Muscle layer of colon (tissue), 2 donors: ENCODE data around the gene SNRPA1.
A peak's percentile ranks its signal among the peaks of the same experiment; 100 is the strongest.
"Not testable (repeated sequence)": the region's sequence is repeated elsewhere in the genome, so short reads cannot be mapped to it uniquely, and the experiment has no call there.

Experiments
- H3K27ac ChIP-seq: one replicate; pipeline ENCODE4 v1.7.0; 2013; ENCODE audit warnings: low read depth, mild to moderate bottlenecking, low read length, moderate library complexity
- H3K27me3 ChIP-seq, 2 donors: one replicate each; pipeline ENCODE4 v1.7.0; 2013; ENCODE audit warnings: low read length in 2 of 2, mild to moderate bottlenecking in 2 of 2; ENCODE audit not compliant: insufficient read depth in 2 of 2, control insufficient read depth in 1 of 2
- H3K36me3 ChIP-seq: one replicate; pipeline ENCODE4 v1.7.0; 2013; ENCODE audit warnings: mild to moderate bottlenecking, low read length; ENCODE audit not compliant: insufficient read depth
- H3K4me1 ChIP-seq: one replicate; pipeline ENCODE4 v1.7.0; 2013; ENCODE audit warnings: mild to moderate bottlenecking, low read length; ENCODE audit not compliant: insufficient read depth
- H3K4me3 ChIP-seq, 2 donors: one replicate each; pipeline ENCODE4 v1.7.0; 2013; ENCODE audit warnings: low read length in 2 of 2, low read depth in 1 of 2, mild to moderate bottlenecking in 1 of 2, moderate library complexity in 1 of 2
- H3K9ac ChIP-seq: one replicate; pipeline ENCODE4 v1.7.0; 2013; ENCODE audit warnings: low read length
- H3K9me3 ChIP-seq: one replicate; pipeline ENCODE4 v1.7.0; 2013; ENCODE audit warnings: mild to moderate bottlenecking, low read length
- donor health status: abdominal sarcoma.
- donor health status: Adenocarcinoma of cecum.

Gene SNRPA1

DNA sequence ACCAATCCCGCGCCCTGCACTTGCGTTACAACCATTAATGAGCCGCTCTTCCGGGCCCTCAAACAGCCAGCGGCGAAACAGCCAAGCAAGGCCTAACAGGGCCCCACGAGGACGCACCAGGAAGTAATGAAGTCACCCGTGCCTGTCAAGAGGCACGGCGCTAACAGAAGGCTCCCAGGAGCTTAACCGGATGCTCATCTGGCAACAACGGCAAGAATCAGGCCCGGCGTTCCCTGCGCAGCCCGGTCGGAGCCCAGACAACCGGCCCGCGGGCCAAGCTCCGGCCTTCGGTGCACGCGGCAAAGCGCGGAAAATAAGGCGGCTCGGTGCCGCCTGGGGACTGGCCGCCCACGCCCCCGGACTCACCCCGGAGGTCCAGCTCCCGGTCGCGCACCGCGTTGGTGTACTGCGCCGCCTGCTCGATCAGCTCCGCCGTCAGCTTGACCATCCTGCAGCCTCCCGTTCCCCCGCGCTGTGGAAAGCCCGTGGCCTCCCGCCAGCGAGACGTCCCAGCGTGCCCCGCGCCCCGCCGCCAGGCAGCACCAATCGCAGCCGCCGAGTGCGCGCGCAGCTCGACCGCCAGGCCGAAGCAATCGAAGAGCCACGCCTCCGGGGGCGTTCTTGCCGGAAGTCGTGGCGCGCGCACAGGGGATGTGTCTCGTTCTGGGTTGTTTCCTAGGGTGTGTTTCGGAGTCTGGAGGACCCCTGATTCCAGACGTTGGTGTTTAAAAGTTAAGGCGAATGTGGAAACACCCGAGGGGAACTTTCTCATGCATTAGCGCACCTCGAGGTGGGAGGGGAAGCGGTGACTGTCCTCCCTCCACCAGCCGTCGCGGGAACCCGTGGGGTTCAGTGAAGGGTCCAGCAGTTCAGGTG is at the start of gene SNRPA1:
Gene SNRPA1, minus strand, starts transcription at position 518 of the 876 bp plus-strand sequence. Its CDS starts 70 bp downstream, at position 448.
- H3K9ac ChIP-seq: peak within 1 kb of the TSS; percentile 89
- H3K27ac ChIP-seq: peak within 1 kb of the TSS; percentile 92
- H3K36me3 ChIP-seq: no peaks in the 10 kb centered on the region
- H3K9me3 ChIP-seq: no peaks in the 10 kb centered on the region
- H3K4me3 ChIP-seq: peak within 1 kb of the TSS; percentile 85 to 89
- peaks cover 26% of the 10 kb centered on the region for H3K4me1 ChIP-seq
- no peaks in the 10 kb centered on the region for H3K27me3 ChIP-seq

DNA sequence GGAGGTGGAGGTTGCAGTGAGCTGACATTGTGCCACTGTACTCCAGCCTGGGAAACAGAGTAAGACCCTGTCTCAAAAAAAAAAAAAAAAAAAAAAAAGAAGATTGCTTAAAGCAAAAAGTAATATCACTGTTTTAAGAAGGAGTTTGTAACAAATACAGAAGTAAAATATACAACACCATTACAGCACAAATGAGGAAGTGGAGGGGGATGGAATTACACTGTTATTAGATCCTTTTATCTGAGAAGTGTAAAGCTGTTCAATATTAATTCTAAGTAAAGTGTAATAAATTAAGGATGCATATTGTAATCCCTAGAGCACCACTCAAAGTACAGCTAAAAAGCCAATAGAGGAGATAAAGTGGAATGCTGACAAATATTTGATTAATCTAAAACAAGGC is 47.0 kb upstream of the SNRPA1 start:
- H3K27me3 ChIP-seq: no peaks in the 10 kb centered on the region
- H3K4me1 ChIP-seq: no peaks in the 10 kb centered on the region
- H3K27ac ChIP-seq: no peak overlapping the region
- H3K4me3 ChIP-seq: no peak overlapping the region
- no peaks in the 10 kb centered on the region for H3K9me3 ChIP-seq
- H3K9ac ChIP-seq: no peak overlapping the region
- no peaks in the 10 kb centered on the region for H3K36me3 ChIP-seq

DNA sequence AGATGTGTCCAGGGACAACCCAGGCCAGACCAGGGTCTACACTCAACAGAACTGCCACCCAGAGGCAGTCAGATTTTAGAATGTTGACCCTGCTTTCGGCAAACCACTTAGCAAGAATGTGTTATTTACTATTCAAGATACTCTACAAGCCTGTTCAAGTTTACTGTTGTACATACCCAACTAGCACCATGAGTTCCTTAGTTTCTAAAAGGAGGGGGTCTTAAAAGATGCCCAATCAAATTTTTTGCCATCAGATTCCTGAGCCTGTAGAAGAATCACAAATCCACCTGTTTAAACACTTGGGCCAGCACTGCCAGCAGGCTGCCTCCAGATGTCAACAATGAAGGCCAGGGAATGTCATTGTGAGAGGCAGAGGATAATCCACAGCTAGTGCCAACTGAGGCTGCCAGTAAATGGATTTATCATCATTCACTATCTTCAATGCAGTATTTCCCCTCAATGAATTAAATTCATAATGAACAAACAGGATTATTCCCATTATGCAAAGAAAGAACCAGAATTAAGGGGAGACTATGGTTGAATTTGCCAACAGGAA is 43.5 kb upstream of the SNRPA1 start:
- Histone ChIP-seq H3K9me3 (no peaks in the 10 kb centered on the region), H3K4me3 (no peak overlapping the region), H3K27me3 (no peaks in the 10 kb centered on the region), H3K36me3 (no peaks in the 10 kb centered on the region), H3K4me1 (no peaks in the 10 kb centered on the region), H3K9ac (no peak overlapping the region), H3K27ac (no peak overlapping the region)

DNA sequence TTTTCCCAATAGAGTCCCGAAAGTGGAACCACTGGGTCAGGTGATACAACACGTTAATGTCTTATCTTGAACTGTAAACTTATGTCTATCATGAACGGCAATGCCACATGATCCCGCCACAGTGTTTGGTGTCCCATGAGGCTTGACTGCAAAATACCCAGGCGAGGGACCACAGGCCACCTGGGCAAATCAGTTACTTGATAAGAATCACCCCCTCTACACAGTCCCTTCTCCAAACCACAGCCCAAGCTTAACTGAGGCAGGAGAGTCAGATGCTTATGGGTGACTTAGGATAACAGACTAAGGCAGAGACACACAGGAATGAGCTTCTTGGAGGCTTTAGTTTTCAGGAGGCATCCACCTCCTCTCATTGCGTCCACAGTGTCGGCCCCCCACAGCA is 42.9 kb upstream of the SNRPA1 start:
- Histone ChIP-seq H3K27me3 (no peaks in the 10 kb centered on the region), H3K27ac (no peak overlapping the region), H3K9me3 (no peaks in the 10 kb centered on the region), H3K36me3 (no peaks in the 10 kb centered on the region), H3K4me3 (no peak overlapping the region), H3K9ac (no peak overlapping the region), H3K4me1 (no peaks in the 10 kb centered on the region)

DNA sequence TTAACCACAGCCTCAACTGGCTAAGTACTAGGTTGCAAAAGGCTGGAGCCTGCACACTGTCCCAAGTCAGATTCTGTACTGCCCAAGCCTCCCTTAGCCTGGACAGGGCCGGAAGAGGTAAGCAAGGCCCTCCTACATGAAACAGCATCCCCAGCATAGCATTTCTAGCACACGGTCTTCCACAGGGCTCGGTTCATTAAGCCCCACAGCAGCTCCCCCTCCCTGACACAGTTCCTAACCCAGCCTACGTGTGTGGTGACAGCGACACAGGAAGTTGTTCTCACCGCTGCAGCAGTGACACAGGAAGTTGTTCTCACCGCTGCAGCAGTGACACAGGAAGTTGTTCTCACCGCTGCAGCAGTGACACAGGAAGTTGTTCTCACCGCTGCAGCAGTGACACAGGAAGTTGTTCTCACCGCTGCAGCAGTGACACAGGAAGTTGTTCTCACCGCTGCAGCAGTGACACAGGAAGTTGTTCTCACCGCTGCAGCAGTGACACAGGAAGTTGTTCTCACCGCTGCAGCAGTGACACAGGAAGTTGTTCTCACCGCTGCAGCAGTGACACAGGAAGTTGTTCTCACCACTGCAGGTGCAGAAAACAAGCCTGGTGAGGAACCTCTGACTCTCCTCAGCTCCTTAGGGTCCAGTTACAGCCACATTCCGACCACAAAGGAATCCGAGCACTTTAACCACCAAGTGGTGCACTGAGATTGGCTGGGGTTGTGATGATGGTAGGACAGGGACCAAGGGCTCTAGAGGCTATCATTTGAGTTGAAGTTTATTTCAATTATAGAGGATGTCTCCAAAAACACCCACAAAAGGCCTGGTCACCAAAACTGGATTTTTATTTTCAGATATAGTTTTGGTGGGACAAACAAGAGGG is 39.1 kb upstream of the SNRPA1 start:
- H3K36me3 ChIP-seq, H3K27ac ChIP-seq, H3K9me3 ChIP-seq, H3K9ac ChIP-seq, H3K4me3 ChIP-seq, H3K4me1 ChIP-seq, H3K27me3 ChIP-seq: not testable (repeated sequence)

DNA sequence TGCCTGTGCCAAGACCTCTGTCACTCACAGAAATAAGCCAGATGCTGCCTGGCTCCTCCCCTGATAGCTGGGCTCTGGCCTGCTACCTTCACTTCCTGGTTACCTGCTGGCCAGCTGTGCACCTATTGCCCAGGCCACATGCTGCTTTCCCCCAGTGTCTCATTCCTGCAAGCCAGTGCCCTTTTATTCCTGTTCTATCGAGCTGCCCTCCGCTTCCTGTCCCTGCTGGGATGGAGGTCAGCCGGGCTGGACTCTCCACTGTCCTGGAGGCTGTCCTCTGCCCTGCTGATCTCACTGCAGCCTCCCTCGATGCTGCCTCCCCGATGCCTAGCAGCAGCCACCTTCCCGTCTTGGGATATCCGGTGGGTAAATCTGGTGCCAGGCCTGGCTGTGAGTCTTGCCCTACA is 37.0 kb upstream of the SNRPA1 start:
- Histone ChIP-seq H3K4me1 (no peaks in the 10 kb centered on the region), H3K4me3 (no peak overlapping the region), H3K36me3 (no peaks in the 10 kb centered on the region), H3K27me3 (no peaks in the 10 kb centered on the region), H3K9ac (no peak overlapping the region), H3K9me3 (no peaks in the 10 kb centered on the region), H3K27ac (no peak overlapping the region)

DNA sequence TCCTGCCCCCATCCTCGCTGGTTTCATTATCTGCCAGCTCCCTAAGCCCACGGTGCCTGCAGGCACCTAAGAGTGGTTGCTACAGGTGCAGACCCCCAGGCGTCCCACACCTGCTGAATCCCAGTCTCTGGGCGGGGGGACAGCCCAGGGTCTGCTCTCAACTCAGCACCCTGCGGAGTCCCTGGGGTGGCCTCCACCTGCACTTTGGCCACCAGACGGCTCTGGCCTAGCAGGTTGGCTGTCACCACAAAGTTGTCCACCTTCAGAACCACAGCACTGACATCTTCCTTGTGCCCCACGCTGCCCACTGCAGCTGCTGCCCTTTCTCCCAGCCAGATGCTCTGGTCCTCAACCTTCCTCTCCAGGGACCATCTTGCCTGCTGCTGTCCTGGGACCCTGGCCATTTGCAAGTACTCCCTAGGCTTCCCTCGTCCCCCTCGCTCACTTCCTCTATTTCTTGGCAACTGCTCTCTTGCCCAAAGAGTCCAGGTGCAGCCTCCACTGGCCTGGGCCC is 34.9 kb upstream of the SNRPA1 start:
- Histone ChIP-seq H3K9me3 (no peaks in the 10 kb centered on the region), H3K4me3 (no peak overlapping the region), H3K27ac (no peak overlapping the region), H3K27me3 (no peaks in the 10 kb centered on the region), H3K9ac (no peak overlapping the region), H3K4me1 (no peaks in the 10 kb centered on the region), H3K36me3 (no peaks in the 10 kb centered on the region)

DNA sequence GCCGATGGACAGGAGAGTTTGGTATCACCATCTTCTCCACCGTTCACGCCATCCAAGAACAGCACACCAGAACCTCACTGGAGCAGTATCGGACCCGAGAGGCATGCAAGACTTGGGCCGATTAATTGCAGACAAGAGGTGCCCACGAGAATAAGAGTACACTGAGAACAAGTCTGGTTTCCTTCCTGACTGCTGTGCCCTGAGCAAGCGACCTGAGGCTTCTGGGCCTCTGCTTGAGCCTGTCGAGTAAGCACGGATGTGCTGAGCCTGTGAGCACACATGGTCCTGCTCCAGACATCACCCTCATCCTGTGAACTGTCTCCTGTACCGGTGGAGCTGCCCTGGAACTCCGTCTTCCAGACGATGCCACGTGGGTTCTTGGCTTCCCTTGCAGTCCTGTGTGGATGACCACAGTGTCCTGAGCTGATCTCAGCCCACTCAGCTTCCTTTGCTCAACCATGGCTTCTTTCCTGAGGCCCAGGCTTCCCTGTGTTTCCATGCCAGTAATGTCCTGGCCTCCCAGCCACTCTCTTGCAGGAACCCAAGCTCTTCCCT is 34.3 kb upstream of the SNRPA1 start:
- Histone ChIP-seq H3K36me3 (no peaks in the 10 kb centered on the region), H3K27ac (no peak overlapping the region)

GRCh38 chr15:101328001-101328400 is 33.0 kb upstream of the SNRPA1 start:
- Histone ChIP-seq H3K4me3 (no peak overlapping the region), H3K27ac (no peak overlapping the region), H3K27me3 (no peaks in the 10 kb centered on the region), H3K9ac (no peak overlapping the region), H3K9me3 (no peaks in the 10 kb centered on the region), H3K4me1 (no peaks in the 10 kb centered on the region), H3K36me3 (no peaks in the 10 kb centered on the region)

More for the DNA sequence above, 34.3 kb upstream of the SNRPA1 start:
- H3K9me3 ChIP-seq: no peaks in the 10 kb centered on the region
- H3K4me1 ChIP-seq: no peaks in the 10 kb centered on the region
- H3K27me3 ChIP-seq: no peaks in the 10 kb centered on the region
- H3K4me3 ChIP-seq: no peak overlapping the region
- no peak overlapping the region for H3K9ac ChIP-seq

GRCh38 chr15:101327147-101327740 is 32.2 kb upstream of the SNRPA1 start:
- Histone ChIP-seq H3K9me3 (no peaks in the 10 kb centered on the region), H3K4me3 (no peak overlapping the region), H3K4me1 (no peaks in the 10 kb centered on the region), H3K9ac (no peak overlapping the region), H3K27ac (no peak overlapping the region), H3K27me3 (no peaks in the 10 kb centered on the region), H3K36me3 (no peaks in the 10 kb centered on the region)
